Measurements from ENCODE around the gene RMC1. TPM values are rescaled to one million over a fixed set of nuclear protein-coding genes. Genes with fewer than 3 reads are reported as not detected.
"Not testable (repeated sequence)": the region's sequence is repeated elsewhere in the genome, so short reads cannot be mapped to it uniquely, and the experiment has no call there.

The RMC1 gene
- total RNA-seq, 1 donor from 2014 or later, result 31.6 TPM

DNA sequence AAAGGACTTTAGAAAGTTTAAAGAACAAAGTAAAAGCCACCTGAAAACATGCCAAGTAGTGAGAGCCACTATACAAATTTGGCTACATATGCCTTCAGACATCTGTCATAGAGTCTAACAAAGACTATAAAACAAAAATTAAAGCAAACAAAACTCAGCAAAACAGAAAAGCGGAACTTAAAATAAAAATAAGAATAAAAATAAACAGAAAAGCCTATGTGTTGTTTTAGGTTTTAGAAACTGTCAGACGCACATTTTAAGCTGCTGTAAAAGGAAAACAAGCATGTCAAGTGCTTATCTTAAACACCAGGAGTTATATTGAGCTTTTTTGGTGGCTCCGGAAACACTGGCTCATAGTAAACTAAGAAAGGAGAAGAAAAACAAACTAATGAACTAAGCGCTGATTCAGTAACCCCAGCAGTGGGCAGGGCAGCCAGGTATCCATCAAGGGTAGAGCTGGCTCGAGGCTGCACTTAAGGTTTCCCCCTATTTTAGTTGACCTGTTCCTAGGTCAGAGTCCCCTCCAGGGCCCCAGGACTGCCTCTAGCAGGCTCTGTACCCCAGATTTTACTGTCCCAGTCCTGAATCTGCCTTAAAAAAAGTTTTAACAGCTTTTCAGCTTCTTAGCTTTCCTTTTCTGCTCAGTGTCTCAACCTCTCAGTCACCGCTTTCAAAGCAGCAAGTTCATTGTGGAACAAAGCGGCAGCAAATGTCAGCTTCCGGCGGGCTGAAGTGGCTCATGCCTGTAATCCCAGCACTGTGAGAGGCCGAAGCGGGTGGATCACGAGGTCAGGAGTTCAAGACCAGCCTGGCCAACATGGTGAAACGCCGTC lies 15.4 kb upstream of the RMC1 start:
- Histone ChIP-seq H3K4me2 (no peak overlapping the region), H3K27ac (no peak overlapping the region)
- no peak overlapping the region for H3K27ac Mint-ChIP-seq

DNA sequence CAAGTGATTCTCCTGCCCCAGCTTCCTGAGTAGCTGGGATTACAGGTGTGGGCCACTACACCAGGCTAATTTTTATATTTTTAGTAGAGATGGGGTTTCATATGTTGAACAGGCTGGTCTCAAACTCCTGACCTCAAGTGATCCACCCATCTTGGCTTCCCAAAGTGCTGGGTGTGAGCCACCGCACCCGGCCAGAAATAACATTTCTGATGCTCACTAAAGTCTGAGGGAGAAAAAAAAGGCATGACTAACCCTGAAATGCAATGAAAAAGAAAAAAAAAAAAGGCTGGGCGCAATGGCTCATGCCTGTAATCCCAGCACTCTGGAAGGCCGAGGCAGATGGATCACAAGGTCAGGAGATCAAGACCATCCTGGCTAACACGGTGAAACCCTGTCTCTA lies 13.7 kb upstream of the RMC1 start:
- not testable (repeated sequence) for H3K4me1 Mint-ChIP-seq; H3K27ac Mint-ChIP-seq; DNase-seq (ENCODE audit: low spot score); H3K9me3 ChIP-seq (ENCODE audit: low read depth); H3F3A ChIP-seq (ENCODE audit: low read depth); H3K4me2 ChIP-seq; H3K79me2 ChIP-seq (ENCODE audit: low read depth); H3K9ac ChIP-seq; H3K27me3 ChIP-seq; H3K36me3 Mint-ChIP-seq; H3K4me3 Mint-ChIP-seq; H2AFZ ChIP-seq (replicated peaks); H3K4me3 ChIP-seq; H4K20me1 ChIP-seq (ENCODE audit: low read depth); H3K27ac ChIP-seq; H3K36me3 ChIP-seq
- peaks cover 12% of the 10 kb centered on the region for H3K4me1 ChIP-seq
- Mint-ChIP-seq H3K9me3 (peaks cover 21% of the 10 kb centered on the region), H3K27me3 (ENCODE audit: insufficient read depth, low read depth) (peaks cover 11% of the 10 kb centered on the region)

More for the DNA sequence above, 15.4 kb upstream of the RMC1 start:
- Histone ChIP-seq H3K4me1 (peaks cover 3% of the 10 kb centered on the region), H3K79me2 (ENCODE audit: low read depth) (no peaks in the 10 kb centered on the region), H3K4me3 (no peak overlapping the region), H3K9me3 (ENCODE audit: low read depth) (no peaks in the 10 kb centered on the region), H4K20me1 (ENCODE audit: low read depth) (no peaks in the 10 kb centered on the region), H3K9ac (no peak overlapping the region), H3F3A (ENCODE audit: low read depth) (peaks cover 9% of the 10 kb centered on the region), H3K36me3 (peaks cover 6% of the 10 kb centered on the region), H2AFZ (replicated peaks) (no peak overlapping the region), H3K27me3 (no peaks in the 10 kb centered on the region)
- peaks cover 8% of the 10 kb centered on the region for H3K36me3 Mint-ChIP-seq
- TF ChIP-seq, protein P1, sequence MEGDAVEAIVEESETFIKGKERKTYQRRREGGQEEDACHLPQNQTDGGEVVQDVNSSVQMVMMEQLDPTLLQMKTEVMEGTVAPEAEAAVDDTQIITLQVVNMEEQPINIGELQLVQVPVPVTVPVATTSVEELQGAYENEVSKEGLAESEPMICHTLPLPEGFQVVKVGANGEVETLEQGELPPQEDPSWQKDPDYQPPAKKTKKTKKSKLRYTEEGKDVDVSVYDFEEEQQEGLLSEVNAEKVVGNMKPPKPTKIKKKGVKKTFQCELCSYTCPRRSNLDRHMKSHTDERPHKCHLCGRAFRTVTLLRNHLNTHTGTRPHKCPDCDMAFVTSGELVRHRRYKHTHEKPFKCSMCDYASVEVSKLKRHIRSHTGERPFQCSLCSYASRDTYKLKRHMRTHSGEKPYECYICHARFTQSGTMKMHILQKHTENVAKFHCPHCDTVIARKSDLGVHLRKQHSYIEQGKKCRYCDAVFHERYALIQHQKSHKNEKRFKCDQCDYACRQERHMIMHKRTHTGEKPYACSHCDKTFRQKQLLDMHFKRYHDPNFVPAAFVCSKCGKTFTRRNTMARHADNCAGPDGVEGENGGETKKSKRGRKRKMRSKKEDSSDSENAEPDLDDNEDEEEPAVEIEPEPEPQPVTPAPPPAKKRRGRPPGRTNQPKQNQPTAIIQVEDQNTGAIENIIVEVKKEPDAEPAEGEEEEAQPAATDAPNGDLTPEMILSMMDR (IDR thresholded peaks at IDR 0.05), result no peak
- no peak for TF ChIP-seq EZH2 (IDR thresholded peaks at IDR 0.05)
- no peak for TF ChIP-seq EZH2phosphoT487 (IDR thresholded peaks at IDR 0.05)
- DNase-seq (ENCODE audit: low spot score), result no peak
- H3K9me3 Mint-ChIP-seq, result peaks cover 17% of the 10 kb centered on the region
- H3K27me3 Mint-ChIP-seq (ENCODE audit: insufficient read depth, low read depth), result peaks cover 11% of the 10 kb centered on the region
- H3K4me1 Mint-ChIP-seq, result peaks cover 7% of the 10 kb centered on the region
- no peak overlapping the region for H3K4me3 Mint-ChIP-seq

DNA sequence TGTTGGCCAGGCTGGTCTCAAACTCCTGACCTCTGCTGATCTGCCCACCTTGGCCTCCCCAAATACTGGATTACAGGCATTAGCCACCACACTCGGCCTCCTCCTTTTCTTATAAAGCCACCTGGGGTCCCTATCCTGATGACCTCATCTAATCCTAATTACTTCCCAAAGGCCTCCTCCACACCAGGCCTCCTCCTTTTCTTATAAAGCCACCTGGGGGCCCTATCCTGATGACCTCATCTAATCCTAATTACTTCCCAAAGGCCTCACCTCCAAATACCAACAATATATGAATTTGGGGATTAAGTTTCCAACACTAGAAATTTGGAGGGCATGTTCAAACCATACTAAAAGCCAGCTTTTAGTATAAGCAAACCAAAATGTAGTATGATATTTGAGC lies 9.7 kb upstream of the RMC1 start:
- H3K9me3 ChIP-seq (ENCODE audit: low read depth), result no peaks in the 10 kb centered on the region
- peaks cover 8% of the 10 kb centered on the region for H3K4me1 Mint-ChIP-seq
- no peak overlapping the region for H3K27ac Mint-ChIP-seq
- H4K20me1 ChIP-seq (ENCODE audit: low read depth), result no peaks in the 10 kb centered on the region
- H3K27ac ChIP-seq, result peak overlapping the region; percentile 26
- no peak overlapping the region for H3K9ac ChIP-seq
- peak; percentile 93 for DNase-seq (ENCODE audit: low spot score)
- H3K79me2 ChIP-seq (ENCODE audit: low read depth), result no peaks in the 10 kb centered on the region
- H3K27me3 ChIP-seq, result no peaks in the 10 kb centered on the region
- H3K36me3 ChIP-seq, result peaks cover 6% of the 10 kb centered on the region
- H3K4me1 ChIP-seq, result peaks cover 19% of the 10 kb centered on the region
- H3F3A ChIP-seq (ENCODE audit: low read depth), result peaks cover 19% of the 10 kb centered on the region
- H3K27me3 Mint-ChIP-seq (ENCODE audit: insufficient read depth, low read depth), result peaks cover 14% of the 10 kb centered on the region
- H3K9me3 Mint-ChIP-seq, result peaks cover 21% of the 10 kb centered on the region
- H3K36me3 Mint-ChIP-seq, result peaks cover 6% of the 10 kb centered on the region
- no peak overlapping the region for H2AFZ ChIP-seq (replicated peaks)
- H3K4me3 ChIP-seq, result no peak overlapping the region
- peak overlapping the region; percentile 68 for H3K4me2 ChIP-seq
- no peak overlapping the region for H3K4me3 Mint-ChIP-seq
- TF ChIP-seq EZH2phosphoT487 (IDR thresholded peaks at IDR 0.05), result no peak
- TF ChIP-seq, protein P1 (IDR thresholded peaks at IDR 0.05), result no peak
- no peak for TF ChIP-seq EZH2 (IDR thresholded peaks at IDR 0.05)

DNA sequence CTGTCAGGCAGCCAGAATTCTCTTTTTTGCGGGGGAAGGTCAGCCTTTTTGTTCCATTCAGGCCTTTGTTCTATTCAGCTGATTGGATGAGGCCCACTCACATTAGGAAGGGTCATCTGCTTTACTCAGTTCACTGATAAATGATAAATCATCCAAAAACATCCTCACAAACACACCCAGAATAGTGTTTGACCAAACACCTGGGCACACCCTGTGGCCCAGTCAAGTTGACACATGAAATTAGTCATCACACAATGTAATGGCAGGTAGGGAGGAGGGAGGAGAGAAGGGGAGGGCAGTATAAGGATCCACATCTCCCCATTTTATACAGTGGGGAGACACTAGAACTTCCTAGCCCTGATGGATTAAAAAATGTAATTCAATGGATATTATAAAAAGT lies 8.3 kb upstream of the RMC1 start:
- Histone ChIP-seq H3K27ac (no peak overlapping the region), H3K4me3 (no peak overlapping the region), H3K27me3 (no peaks in the 10 kb centered on the region), H4K20me1 (ENCODE audit: low read depth) (no peaks in the 10 kb centered on the region), H3K9ac (no peak overlapping the region), H3K4me2 (peak overlapping the region; percentile 68), H3K9me3 (ENCODE audit: low read depth) (no peaks in the 10 kb centered on the region), H3K4me1 (peaks cover 19% of the 10 kb centered on the region), H3F3A (ENCODE audit: low read depth) (peaks cover 19% of the 10 kb centered on the region), H3K36me3 (peaks cover 6% of the 10 kb centered on the region), H2AFZ (replicated peaks) (no peak overlapping the region), H3K79me2 (ENCODE audit: low read depth) (no peaks in the 10 kb centered on the region)
- Mint-ChIP-seq H3K9me3 (peaks cover 21% of the 10 kb centered on the region), H3K36me3 (peaks cover 6% of the 10 kb centered on the region), H3K4me3 (no peak overlapping the region), H3K27ac (no peak overlapping the region), H3K4me1 (peaks cover 12% of the 10 kb centered on the region), H3K27me3 (ENCODE audit: insufficient read depth, low read depth) (peaks cover 14% of the 10 kb centered on the region)
- peak; percentile 36 for DNase-seq (ENCODE audit: low spot score)
- no peak for TF ChIP-seq EZH2 (IDR thresholded peaks at IDR 0.05)
- TF ChIP-seq EZH2phosphoT487 (IDR thresholded peaks at IDR 0.05), result no peak
- TF ChIP-seq, protein P1 (IDR thresholded peaks at IDR 0.05), result no peak
